Calu3 (cell line): ENCODE measurements around the gene FOXP1. TPM values are rescaled to one million over a fixed set of nuclear protein-coding genes. Genes with fewer than 3 reads are reported as not detected.

Experiments used
- BruUV-seq: library from RNA; stranded (reverse); fragments of 400-500 nt; replicated peaks from 2 replicates; lab custom pipeline; 2021; lab: Mats Ljungman, UMichigan
- CTCF ChIA-PET: fragments of 300-600 bp; sonication (Branson Sonifier 250); formaldehyde crosslinking; loops from one replicate; lab custom pipeline; 2022; ENCODE audit warnings: antibody characterized with exemption; lab: Charles Lee
- DNase-seq: peaks from one replicate; pipeline ENCODE4 v3.0.0; 2022
- H3K27ac Mint-ChIP-seq: one replicate; pipeline ENCODE4 v1.8.0; 2022; ENCODE audit warnings: mixed read lengths; ENCODE audit not compliant: unreplicated experiment
- H3K27me3 Mint-ChIP-seq: one replicate; pipeline ENCODE4 v1.8.0; 2022; ENCODE audit warnings: mixed read lengths; ENCODE audit not compliant: unreplicated experiment
- H3K36me3 Mint-ChIP-seq: one replicate; pipeline ENCODE4 v1.8.0; 2022; ENCODE audit warnings: mild to moderate bottlenecking, moderate library complexity, mixed read lengths; ENCODE audit not compliant: insufficient read depth, unreplicated experiment
- H3K4me1 Mint-ChIP-seq: one replicate; pipeline ENCODE4 v1.8.0; 2022; ENCODE audit warnings: mild to moderate bottlenecking, low read depth, mixed read lengths; ENCODE audit not compliant: unreplicated experiment
- H3K4me3 Mint-ChIP-seq: one replicate; pipeline ENCODE4 v1.8.0; 2022; ENCODE audit warnings: mild to moderate bottlenecking, low read depth, moderate library complexity, mixed read lengths; ENCODE audit not compliant: unreplicated experiment
- H3K9me3 Mint-ChIP-seq: one replicate; pipeline ENCODE4 v1.8.0; 2022; ENCODE audit warnings: low read depth, mixed read lengths; ENCODE audit not compliant: unreplicated experiment
- intact Hi-C: fragments of 100-400 bp; cut with micrococcal nuclease; formaldehyde crosslinking; loops from one replicate; pipeline ENCODE4 v1.10.0; 2022; ENCODE audit not compliant: unreplicated experiment
- total RNA-seq: library from RNA; stranded (reverse); gene quantifications from 2 replicates; pipeline ENCODE4 v1.2.3, GENCODE V29; 2022
- TF ChIP-seq, protein P1 (sequence below): fragments of 200-600 bp; IDR thresholded peaks from one replicate; pipeline ENCODE4 v1.8.0; 2022; ENCODE audit warnings: antibody characterized with exemption; ENCODE audit not compliant: unreplicated experiment

The FOXP1 gene
- total RNA-seq, 1 experiment from 2014 or later, result 82.8 TPM

DNA sequence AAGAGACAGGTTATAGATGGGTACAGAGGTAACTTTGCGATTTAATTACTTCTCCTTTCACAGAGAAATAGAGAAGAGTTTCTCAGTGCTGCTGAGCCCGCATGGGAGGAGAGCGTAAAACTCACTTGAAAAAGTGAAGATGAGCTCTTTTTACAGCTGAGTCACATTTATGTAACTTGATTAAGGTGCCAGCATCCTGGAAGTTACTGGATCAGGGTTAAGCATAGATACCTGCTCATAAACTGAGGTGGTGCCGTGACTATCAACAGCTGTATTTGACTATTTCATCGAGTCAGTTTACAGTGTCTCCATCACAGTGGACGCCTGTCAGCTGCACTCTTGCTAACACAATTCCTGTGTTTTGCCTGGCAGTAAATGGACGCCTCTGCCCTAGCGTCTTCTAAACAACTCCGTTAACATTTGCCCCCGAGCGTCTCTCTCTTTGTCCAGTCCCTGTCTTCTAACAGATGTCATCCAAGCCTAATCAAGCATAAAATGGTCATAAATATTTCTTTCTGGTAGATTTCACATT is 414.6 kb downstream of the FOXP1 start:
- Mint-ChIP-seq H3K4me1 (peaks cover 6% of the 10 kb centered on the region), H3K27me3 (no peaks in the 10 kb centered on the region), H3K4me3 (no peak overlapping the region), H3K9me3 (no peaks in the 10 kb centered on the region), H3K27ac (no peak overlapping the region), H3K36me3 (no peaks in the 10 kb centered on the region)
- BruUV-seq, result no TSS peak
- TF ChIP-seq, protein P1, sequence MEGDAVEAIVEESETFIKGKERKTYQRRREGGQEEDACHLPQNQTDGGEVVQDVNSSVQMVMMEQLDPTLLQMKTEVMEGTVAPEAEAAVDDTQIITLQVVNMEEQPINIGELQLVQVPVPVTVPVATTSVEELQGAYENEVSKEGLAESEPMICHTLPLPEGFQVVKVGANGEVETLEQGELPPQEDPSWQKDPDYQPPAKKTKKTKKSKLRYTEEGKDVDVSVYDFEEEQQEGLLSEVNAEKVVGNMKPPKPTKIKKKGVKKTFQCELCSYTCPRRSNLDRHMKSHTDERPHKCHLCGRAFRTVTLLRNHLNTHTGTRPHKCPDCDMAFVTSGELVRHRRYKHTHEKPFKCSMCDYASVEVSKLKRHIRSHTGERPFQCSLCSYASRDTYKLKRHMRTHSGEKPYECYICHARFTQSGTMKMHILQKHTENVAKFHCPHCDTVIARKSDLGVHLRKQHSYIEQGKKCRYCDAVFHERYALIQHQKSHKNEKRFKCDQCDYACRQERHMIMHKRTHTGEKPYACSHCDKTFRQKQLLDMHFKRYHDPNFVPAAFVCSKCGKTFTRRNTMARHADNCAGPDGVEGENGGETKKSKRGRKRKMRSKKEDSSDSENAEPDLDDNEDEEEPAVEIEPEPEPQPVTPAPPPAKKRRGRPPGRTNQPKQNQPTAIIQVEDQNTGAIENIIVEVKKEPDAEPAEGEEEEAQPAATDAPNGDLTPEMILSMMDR, result no peak
- intact Hi-C loops, result no loop called here
- CTCF ChIA-PET, result no interaction called here
- no peak for DNase-seq

GRCh38 chr3:71168121-71168721 is 415.3 kb downstream of the FOXP1 start:
- peaks cover 13% of the 10 kb centered on the region for H3K4me1 Mint-ChIP-seq
- H3K9me3 Mint-ChIP-seq, result no peaks in the 10 kb centered on the region
- TF ChIP-seq, protein P1, result no peak
- intact Hi-C loops, result no loop called here
- no peak for DNase-seq
- H3K4me3 Mint-ChIP-seq, result no peak overlapping the region
- CTCF ChIA-PET, result no interaction called here
- H3K27me3 Mint-ChIP-seq, result no peaks in the 10 kb centered on the region
- H3K27ac Mint-ChIP-seq, result no peak overlapping the region
- BruUV-seq, result no TSS peak
- H3K36me3 Mint-ChIP-seq, result no peaks in the 10 kb centered on the region

DNA sequence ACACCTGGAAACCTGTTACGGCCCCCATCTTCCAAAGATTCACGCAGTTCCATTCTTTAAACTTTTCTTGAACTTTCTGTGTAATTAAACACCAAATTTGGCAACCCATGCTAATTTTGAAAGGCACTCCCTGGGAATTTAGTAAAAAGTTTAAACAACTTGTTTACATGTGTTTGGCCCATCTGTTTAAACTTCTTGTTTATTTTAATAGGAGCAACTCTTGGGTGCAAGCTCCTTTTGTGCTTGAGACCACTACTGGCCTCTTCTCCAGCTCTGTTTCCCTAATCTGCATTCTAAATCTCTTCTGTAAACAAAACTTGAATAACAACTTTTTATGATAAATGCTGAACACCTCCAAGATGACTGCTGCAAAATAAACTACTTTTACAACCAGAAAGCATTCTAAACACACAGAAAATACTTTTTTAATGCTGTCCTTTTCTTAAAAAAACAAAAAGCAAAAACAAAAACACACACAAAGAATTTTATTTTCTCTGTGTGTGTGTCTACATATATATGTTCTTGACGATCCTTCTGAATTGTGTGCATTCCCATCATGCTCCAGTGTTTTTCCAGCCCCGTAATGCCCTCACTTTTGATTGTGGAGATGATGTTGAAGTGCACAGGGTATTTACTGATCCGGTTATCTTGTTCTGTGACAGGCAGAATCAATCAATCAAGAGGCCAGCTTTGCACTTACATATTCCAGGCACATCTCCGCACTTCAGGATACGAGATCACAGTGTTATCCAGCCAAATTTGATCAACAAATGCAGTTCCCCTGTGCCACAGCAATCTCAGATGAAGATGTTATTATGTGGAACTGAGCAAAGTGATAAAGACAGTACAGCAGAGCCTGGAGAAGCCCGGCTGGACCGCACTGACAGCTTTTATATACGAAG is 416.9 kb downstream of the FOXP1 start:
- Mint-ChIP-seq H3K4me1 (peaks cover 28% of the 10 kb centered on the region), H3K36me3 (no peaks in the 10 kb centered on the region), H3K27me3 (no peaks in the 10 kb centered on the region), H3K9me3 (no peaks in the 10 kb centered on the region), H3K4me3 (no peak overlapping the region), H3K27ac (no peak overlapping the region)
- BruUV-seq, result no TSS peak
- TF ChIP-seq, protein P1, result no peak
- intact Hi-C loops, result no loop called here
- DNase-seq, result no peak
- CTCF ChIA-PET, result no interaction called here

- no TSS peak for BruUV-seq
- H3K9me3 Mint-ChIP-seq, result no peaks in the 10 kb centered on the region
- CTCF ChIA-PET, result no interaction called here
- peaks cover 45% of the 10 kb centered on the region for H3K4me1 Mint-ChIP-seq
- TF ChIP-seq, protein P1, result no peak
- H3K27me3 Mint-ChIP-seq, result no peaks in the 10 kb centered on the region
- H3K4me3 Mint-ChIP-seq, result no peak overlapping the region
- DNase-seq, result no peak
- intact Hi-C loops, result no loop called here
- no peaks in the 10 kb centered on the region for H3K36me3 Mint-ChIP-seq
- no peak overlapping the region for H3K27ac Mint-ChIP-seq
These were observed 418.6 kb downstream of the FOXP1 start for GRCh38 chr3:71164881-71165280.
